IMR-90 (cell line): ENCODE results near the gene SRR. TPM values are rescaled to one million over a fixed set of nuclear protein-coding genes. Genes with fewer than 3 reads are reported as not detected.

Source experiments
- ATAC-seq: fragments of 200-7000 bp; cut with Tn5 transposase; 2 replicates; pipeline ENCODE4 v1.9.1; 2020; ENCODE audit warnings: low read depth, mild to moderate bottlenecking, moderate library complexity
- BruUV-seq: library from RNA; stranded (reverse); fragments of 400-500 nt; replicated peaks from 2 replicates; lab custom pipeline; 2021; lab: Mats Ljungman, UMichigan
- CTCF ChIA-PET: fragments of 300-600 bp; formaldehyde crosslinking; extraction: SDS; loops from one replicate; lab custom pipeline; 2021; ENCODE audit warnings: antibody characterized with exemption; lab: Yijun Ruan, JAX
- POLR2A ChIA-PET: fragments of 300-600 bp; sonication (Branson Sonifier 250); formaldehyde crosslinking; loops from one replicate; lab custom pipeline; 2022; ENCODE audit warnings: antibody characterized with exemption; ENCODE audit not compliant: unreplicated experiment; lab: Charles Lee
- DNase-seq: peaks from one replicate; pipeline ENCODE4 v3.0.0; 2013
- H2AFZ ChIP-seq: replicated peaks from 2 replicates; pipeline ENCODE3; 2013; ENCODE audit warnings: low read length, mild to moderate bottlenecking; ENCODE audit not compliant: poor library complexity
- H2AK5ac ChIP-seq: 2 replicates; pipeline ENCODE4 v1.6.1; 2013; ENCODE audit warnings: low read depth, low read length, inconsistent platforms
- H2AK9ac ChIP-seq: replicated peaks from 2 replicates; pipeline ENCODE3; 2013; ENCODE audit warnings: mild to moderate bottlenecking, low read depth, low read length, moderate library complexity; ENCODE audit not compliant: poor library complexity
- H2BK120ac ChIP-seq: 2 replicates; pipeline ENCODE4 v1.6.1; 2013; ENCODE audit warnings: low read depth, low read length, inconsistent platforms
- H2BK15ac ChIP-seq: 3 replicates; pipeline ENCODE4 v1.6.1; 2013; ENCODE audit warnings: low read depth, low read length, inconsistent platforms
- H2BK20ac ChIP-seq: 2 replicates; pipeline ENCODE4 v1.6.1; 2013; ENCODE audit warnings: low read depth, mild to moderate bottlenecking, inconsistent platforms, low read length, moderate library complexity
- H2BK5ac ChIP-seq: 2 replicates; pipeline ENCODE4 v1.6.1; 2013; ENCODE audit warnings: mild to moderate bottlenecking, low read depth, low read length, inconsistent platforms; ENCODE audit not compliant: poor library complexity, severe bottlenecking
- H3K14ac ChIP-seq: replicated peaks from 2 replicates; pipeline ENCODE4 v1.6.1; 2013; ENCODE audit warnings: low read depth, low read length, inconsistent platforms
- H3K18ac ChIP-seq: 2 replicates; pipeline ENCODE4 v1.6.1; 2013; ENCODE audit warnings: low read depth, low read length, control low read depth
- H3K23ac ChIP-seq: 2 replicates; pipeline ENCODE4 v1.6.1; 2013; ENCODE audit warnings: low read depth, low read length, inconsistent platforms
- H3K27ac ChIP-seq: 2 replicates; pipeline ENCODE4 v1.5.1; 2013; ENCODE audit warnings: mild to moderate bottlenecking, control low read depth, low read length; ENCODE audit not compliant: insufficient read depth
- H3K27me3 ChIP-seq: 2 replicates; pipeline ENCODE4 v1.6.1; 2013; ENCODE audit warnings: low read length; ENCODE audit not compliant: control insufficient read depth, insufficient read depth
- H3K36me3 ChIP-seq: 2 replicates; pipeline ENCODE4 v1.6.1; 2013; ENCODE audit warnings: low read length, mixed read lengths; ENCODE audit not compliant: control insufficient read depth, insufficient read depth
- H3K4ac ChIP-seq: 2 replicates; pipeline ENCODE4 v1.6.1; 2013; ENCODE audit warnings: low read depth, low read length, inconsistent platforms
- H3K4me1 ChIP-seq: 2 replicates; pipeline ENCODE4 v1.6.1; 2013; ENCODE audit warnings: low read length, mixed read lengths; ENCODE audit not compliant: control insufficient read depth, insufficient read depth
- H3K4me2 ChIP-seq: 2 replicates; pipeline ENCODE4 v1.6.1; 2013; ENCODE audit warnings: low read depth, mild to moderate bottlenecking, control low read depth, low read length, moderate library complexity
- H3K4me3 ChIP-seq: 2 replicates; pipeline ENCODE4 v1.5.1; 2013; ENCODE audit warnings: low read depth, mild to moderate bottlenecking, control low read depth, low read length, moderate library complexity; ENCODE audit not compliant: insufficient read depth
- H3K56ac ChIP-seq: 2 replicates; pipeline ENCODE4 v1.6.1; 2013; ENCODE audit warnings: low read length, inconsistent platforms; ENCODE audit not compliant: insufficient read depth; ENCODE audit errors: extremely low read depth
- H3K79me1 ChIP-seq, 2 experiments: 2 replicates each; pipeline ENCODE4 v1.6.1; 2013; ENCODE audit warnings: low read length in 2 of 2, inconsistent platforms in 1 of 2, low read depth in 1 of 2
- H3K9ac ChIP-seq: 2 replicates; pipeline ENCODE4 v1.6.1; 2013; ENCODE audit warnings: low read depth, low read length, control low read depth
- H3K9me1 ChIP-seq: 2 replicates; pipeline ENCODE4 v1.6.1; 2013; ENCODE audit warnings: low read length, inconsistent platforms; ENCODE audit not compliant: insufficient read depth
- H3K9me3 ChIP-seq: 2 replicates; pipeline ENCODE4 v1.6.1; 2013; ENCODE audit warnings: low read length; ENCODE audit not compliant: control insufficient read depth, insufficient read depth
- H4K20me1 ChIP-seq: 2 replicates; pipeline ENCODE4 v1.6.1; 2013; ENCODE audit warnings: low read length, inconsistent platforms; ENCODE audit not compliant: insufficient read depth
- H4K5ac ChIP-seq: 2 replicates; pipeline ENCODE4 v1.6.1; 2013; ENCODE audit warnings: mild to moderate bottlenecking, low read depth, low read length, control low read depth
- H4K8ac ChIP-seq, 2 experiments: 2 replicates each; pipeline ENCODE4 v1.6.1; 2013; ENCODE audit warnings: low read depth in 2 of 2, low read length in 2 of 2, control low read depth in 1 of 2, inconsistent platforms in 1 of 2
- H4K91ac ChIP-seq: 2 replicates; pipeline ENCODE4 v1.6.1; 2013; ENCODE audit warnings: low read depth, low read length, inconsistent platforms; ENCODE audit not compliant: insufficient read depth
- CEBPB ChIP-seq: IDR thresholded peaks from 2 replicates; pipeline ENCODE4 v1.6.1; 2012; ENCODE audit warnings: low read depth, low read length, improper control_type of control experiment
- CHD1 ChIP-seq: IDR thresholded peaks from 2 replicates; pipeline ENCODE4 v1.6.1; 2012; ENCODE audit warnings: low read depth, low read length, improper control_type of control experiment
- MAZ ChIP-seq: IDR thresholded peaks from 2 replicates; pipeline ENCODE4 v1.6.1; 2012; ENCODE audit warnings: low read depth, mild to moderate bottlenecking, low read length, improper control_type of control experiment, moderate library complexity, borderline replicate concordance
- NFE2L2 ChIP-seq: fragments of 150-350 bp; IDR thresholded peaks from 2 replicates; pipeline ENCODE4 v1.6.1; 2016; ENCODE audit warnings: low read depth, mild to moderate bottlenecking, low read length
- RAD21 ChIP-seq: IDR thresholded peaks from 2 replicates; pipeline ENCODE4 v1.6.1; 2012; ENCODE audit warnings: low read length, improper control_type of control experiment
- RCOR1 ChIP-seq: IDR thresholded peaks from 2 replicates; pipeline ENCODE4 v1.6.1; 2012; ENCODE audit warnings: mild to moderate bottlenecking, low read length, improper control_type of control experiment; ENCODE audit not compliant: insufficient replicate concordance
- WGBS, 2 experiments: methylation state at CpG; one replicate each; pipeline versions ENCODE4 v1.1.5 to v1.1.7; 2013; ENCODE audit warnings: missing lambda C conversion rate in 2 of 2; ENCODE audit not compliant: insufficient read length in 1 of 2; ENCODE audit errors: extremely low coverage in 2 of 2; 5-methylcytosine and 5-hydroxymethylcytosine counted together
- dilution Hi-C: fragments of 300-500 bp; cut with HindIII; formaldehyde crosslinking; loops from one replicate; pipeline ENCODE4 v1.14.3; 2018; ENCODE audit warnings: low sequenced_read_pairs; ENCODE audit not compliant: unreplicated experiment
- in situ Hi-C: fragments of 300-500 bp; cut with MboI; formaldehyde crosslinking; loops from 3 replicates; pipeline ENCODE4 v1.14.3; 2019; ENCODE audit warnings: low sequenced_read_pairs, inconsistent platforms, mixed read lengths
- intact Hi-C: fragments of 100-400 bp; cut with micrococcal nuclease; formaldehyde crosslinking; loops from 2 replicates; pipeline ENCODE4 v1.10.0; 2022
- polyA plus RNA-seq, 3 experiments: library from polyadenylated mRNA; depleted of rRNA; stranded (reverse); fragments of >200 nt; gene quantifications; 2 replicates each; pipeline ENCODE4 v1.2.3, GENCODE V29; 2012; ENCODE audit warnings: low replicate concordance in 1 of 3
- total RNA-seq: library from RNA; depleted of rRNA; stranded (reverse); fragments of >200 nt; gene quantifications from 2 replicates; pipeline ENCODE4 v1.2.3, GENCODE V29; 2012
- TF ChIP-seq, protein P1 (sequence below): fragments of 150-350 bp; IDR thresholded peaks from 2 replicates; pipeline ENCODE4 v1.6.1; 2016; ENCODE audit warnings: low read depth, mild to moderate bottlenecking, low read length, moderate library complexity, borderline replicate concordance

Gene SRR
- total and polyA plus RNA-seq, 2 of the 4 experiments (the other 2 are of a cell fraction), result 14.5 to 52.7 TPM

GRCh38 chr17:2361010-2361760, 57.4 kb downstream of the SRR start (continued):
- TF ChIP-seq RAD21, result no peak

GRCh38 chr17:2362016-2362415, 58.3 kb downstream of the SRR start:
- Histone ChIP-seq H3K4me3 (no peak overlapping the region), H3K14ac (no peak overlapping the region), H2BK120ac (no peak overlapping the region), H3K79me1 (peaks cover 4 to 18% of the 10 kb centered on the region in 2 experiments; a peak in 2 of 4 replicates), H4K8ac (no peak overlapping the region), H3K4me1 (peaks cover 8% of the 10 kb centered on the region), H4K91ac (no peak overlapping the region), H2AK5ac (no peak overlapping the region), H2BK15ac (no peak overlapping the region), H4K5ac (no peak overlapping the region), H4K20me1 (peaks cover 32% of the 10 kb centered on the region), H2AFZ (no peak overlapping the region), H3K9ac (no peak overlapping the region), H3K36me3 (peaks cover 38% of the 10 kb centered on the region), H3K9me1 (peaks cover 22% of the 10 kb centered on the region), H3K4me2 (no peak overlapping the region), H3K18ac (no peak overlapping the region), H3K27ac (no peak overlapping the region), H3K27me3 (no peaks in the 10 kb centered on the region), H3K23ac (no peak overlapping the region), H2AK9ac (no peak overlapping the region), H3K9me3 (no peaks in the 10 kb centered on the region), H2BK20ac (no peak overlapping the region), H3K4ac (no peak overlapping the region), H2BK5ac (no peak overlapping the region), H3K56ac (no peak overlapping the region)
- no peak for ATAC-seq
- WGBS, 2 experiments, result 99% methylated on average over 14 of the region's 20 CpGs; no CpG with 5 or more reads in 1 of the 2 experiments
- BruUV-seq, result no TSS peak
- ChIA-PET POLR2A (no interaction called here), CTCF (no interaction called here)
- in situ Hi-C loops, result no loop called here
- TF ChIP-seq RCOR1 (no peak), NFE2L2 (no peak), CEBPB (no peak), CHD1 (no peak), MAZ (no peak)
- TF ChIP-seq, protein P1, sequence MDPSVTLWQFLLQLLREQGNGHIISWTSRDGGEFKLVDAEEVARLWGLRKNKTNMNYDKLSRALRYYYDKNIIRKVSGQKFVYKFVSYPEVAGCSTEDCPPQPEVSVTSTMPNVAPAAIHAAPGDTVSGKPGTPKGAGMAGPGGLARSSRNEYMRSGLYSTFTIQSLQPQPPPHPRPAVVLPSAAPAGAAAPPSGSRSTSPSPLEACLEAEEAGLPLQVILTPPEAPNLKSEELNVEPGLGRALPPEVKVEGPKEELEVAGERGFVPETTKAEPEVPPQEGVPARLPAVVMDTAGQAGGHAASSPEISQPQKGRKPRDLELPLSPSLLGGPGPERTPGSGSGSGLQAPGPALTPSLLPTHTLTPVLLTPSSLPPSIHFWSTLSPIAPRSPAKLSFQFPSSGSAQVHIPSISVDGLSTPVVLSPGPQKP, result no peak
- DNase-seq, result no peak
- intact Hi-C loops, result no loop called here
- dilution Hi-C loops, result no loop called here
